DMS153 treated with DMSO at 0.1 percent for 48 hours (cell line): ENCODE data around the gene EBNA1BP2.

Source experiments
- DNase-seq: peaks from one replicate; lab custom pipeline; 2025; ENCODE audit not compliant: unreplicated experiment; lab: John Stamatoyannopoulos, UW

The EBNA1BP2 gene

DNA sequence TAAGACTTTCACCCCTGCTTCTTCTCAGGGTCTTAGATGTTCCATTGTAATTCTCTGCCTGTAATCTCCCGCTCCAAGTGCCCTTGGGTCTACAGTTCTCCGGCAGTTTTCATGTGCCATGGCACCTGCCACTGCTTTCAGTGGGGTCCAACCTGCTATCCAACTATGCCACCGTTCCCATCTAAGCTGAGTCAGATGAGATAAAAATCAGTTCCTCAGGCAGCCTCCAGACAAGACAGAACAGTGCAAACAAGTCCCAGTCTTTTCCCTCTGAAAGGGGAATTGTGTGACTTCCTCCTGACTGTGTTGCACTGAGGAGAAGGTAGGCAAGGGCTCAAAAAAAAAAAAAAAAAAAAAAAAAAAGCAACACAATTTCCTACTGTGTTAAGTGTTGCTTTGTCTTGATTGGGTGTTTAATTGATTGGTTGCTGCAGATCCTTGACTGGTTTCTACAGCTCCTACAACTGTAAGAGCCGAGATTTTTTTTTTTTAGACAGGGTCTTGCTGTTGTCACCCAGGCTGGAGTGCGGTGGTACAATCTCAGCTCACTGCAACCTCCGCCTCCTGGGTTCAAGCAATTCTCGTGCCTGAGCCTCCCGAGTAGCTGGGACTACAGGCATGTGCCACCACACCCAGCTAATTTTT is 50.7 kb downstream of the EBNA1BP2 start:
- DNase-seq: no peak

DNA sequence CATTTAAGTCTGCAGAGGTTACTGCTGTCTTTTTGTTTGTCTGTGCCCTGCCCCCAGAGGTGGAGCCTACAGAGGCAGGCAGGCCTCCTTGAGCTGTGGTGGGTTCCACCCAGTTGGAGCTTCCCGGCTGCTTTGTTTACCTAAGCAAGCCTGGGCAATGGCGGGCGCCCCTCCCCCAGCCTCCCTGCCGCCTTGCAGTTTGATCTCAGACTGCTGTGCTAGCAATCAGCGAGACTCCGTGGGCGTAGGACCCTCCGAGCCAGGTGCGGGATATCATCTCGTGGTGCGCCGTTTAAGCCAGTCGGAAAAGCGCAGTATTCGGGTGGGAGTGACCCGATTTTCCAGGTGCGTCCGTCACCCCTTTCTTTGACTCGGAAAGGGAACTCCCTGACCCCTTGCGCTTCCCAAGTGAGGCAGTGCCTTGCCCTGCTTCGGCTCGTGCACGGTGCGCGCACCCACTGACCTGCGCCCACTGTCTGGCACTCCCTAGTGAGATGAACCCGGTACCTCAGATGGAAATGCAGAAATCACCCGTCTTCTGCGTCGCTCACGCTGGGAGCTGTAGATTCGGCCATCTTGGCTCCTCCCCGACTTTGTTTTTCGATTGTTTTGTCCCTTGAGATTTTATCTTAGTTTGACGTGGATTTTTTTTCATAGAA is 52.0 kb downstream of the EBNA1BP2 start:
- DNase-seq: peak; percentile 35
